Thyroid gland (tissue), 4 donors: ENCODE results near the gene LILRB1.

Experiments used
- POLR2A ChIP-seq, 2 donors: fragments of 450-650 bp; IDR thresholded peaks; one replicate each; pipeline ENCODE4 v1.6.1; 2017; ENCODE audit warnings: antibody characterized with exemption in 2 of 2, mild to moderate bottlenecking in 2 of 2, moderate library complexity in 1 of 2
- TF ChIP-seq, protein P1 (sequence below), 6 experiments: fragments of 200-600 bp in 3 of 6; fragments of 450-650 bp in 3 of 6; sonication (generic) in 3 of 6; IDR thresholded peaks; one replicate each; pipeline ENCODE4 v1.5.1; 2016 to 2019; ENCODE audit warnings: antibody characterized with exemption in 6 of 6, mild to moderate bottlenecking in 2 of 6, inconsistent platforms in 1 of 6, moderate library complexity in 1 of 6

DNA sequence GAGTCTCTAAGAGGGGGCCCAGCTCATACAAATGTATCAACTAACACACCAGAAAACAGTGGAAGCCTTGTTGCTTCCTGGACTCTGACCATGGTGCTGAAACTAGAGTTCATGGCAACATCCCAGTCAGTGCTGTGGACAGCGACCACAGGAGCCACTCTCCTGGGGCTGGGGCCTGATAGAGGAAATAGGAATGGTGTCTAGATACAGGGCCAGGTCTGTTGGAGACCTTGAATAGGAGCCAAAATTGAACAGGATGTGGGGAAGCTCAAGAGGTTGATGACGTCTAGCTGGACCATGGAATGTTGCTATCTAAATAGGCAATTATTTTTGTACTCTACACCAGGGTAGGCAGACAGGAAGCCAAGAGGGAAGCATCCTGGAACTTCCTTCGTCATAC, 54.2 kb downstream of the LILRB1 start:
- TF ChIP-seq POLR2A (IDR thresholded peaks at IDR 0.05) = no peak
- TF ChIP-seq, protein P1, sequence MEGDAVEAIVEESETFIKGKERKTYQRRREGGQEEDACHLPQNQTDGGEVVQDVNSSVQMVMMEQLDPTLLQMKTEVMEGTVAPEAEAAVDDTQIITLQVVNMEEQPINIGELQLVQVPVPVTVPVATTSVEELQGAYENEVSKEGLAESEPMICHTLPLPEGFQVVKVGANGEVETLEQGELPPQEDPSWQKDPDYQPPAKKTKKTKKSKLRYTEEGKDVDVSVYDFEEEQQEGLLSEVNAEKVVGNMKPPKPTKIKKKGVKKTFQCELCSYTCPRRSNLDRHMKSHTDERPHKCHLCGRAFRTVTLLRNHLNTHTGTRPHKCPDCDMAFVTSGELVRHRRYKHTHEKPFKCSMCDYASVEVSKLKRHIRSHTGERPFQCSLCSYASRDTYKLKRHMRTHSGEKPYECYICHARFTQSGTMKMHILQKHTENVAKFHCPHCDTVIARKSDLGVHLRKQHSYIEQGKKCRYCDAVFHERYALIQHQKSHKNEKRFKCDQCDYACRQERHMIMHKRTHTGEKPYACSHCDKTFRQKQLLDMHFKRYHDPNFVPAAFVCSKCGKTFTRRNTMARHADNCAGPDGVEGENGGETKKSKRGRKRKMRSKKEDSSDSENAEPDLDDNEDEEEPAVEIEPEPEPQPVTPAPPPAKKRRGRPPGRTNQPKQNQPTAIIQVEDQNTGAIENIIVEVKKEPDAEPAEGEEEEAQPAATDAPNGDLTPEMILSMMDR (IDR thresholded peaks at IDR 0.05) = no peak
